SU-DHL-6 (cell line): ENCODE results near the gene BBLN.

Experiments used
- EZH2phosphoT487 ChIP-seq: fragments of 200-600 bp; sonication (generic), shearing (Covaris generic); conservative IDR thresholded peaks from 2 replicates; pipeline ENCODE4 v1.6.1; 2018; ENCODE audit warnings: mild to moderate bottlenecking, antibody characterized with exemption, low read length, moderate library complexity, mixed read lengths
- TF ChIP-seq, protein P1 (sequence below): fragments of 200-600 bp; sonication (generic); IDR thresholded peaks from one replicate; pipeline ENCODE4 v1.5.1; 2017; ENCODE audit warnings: antibody characterized with exemption, mild to moderate bottlenecking, low read length, moderate library complexity; ENCODE audit not compliant: insufficient read depth, poor library complexity, severe bottlenecking

DNA sequence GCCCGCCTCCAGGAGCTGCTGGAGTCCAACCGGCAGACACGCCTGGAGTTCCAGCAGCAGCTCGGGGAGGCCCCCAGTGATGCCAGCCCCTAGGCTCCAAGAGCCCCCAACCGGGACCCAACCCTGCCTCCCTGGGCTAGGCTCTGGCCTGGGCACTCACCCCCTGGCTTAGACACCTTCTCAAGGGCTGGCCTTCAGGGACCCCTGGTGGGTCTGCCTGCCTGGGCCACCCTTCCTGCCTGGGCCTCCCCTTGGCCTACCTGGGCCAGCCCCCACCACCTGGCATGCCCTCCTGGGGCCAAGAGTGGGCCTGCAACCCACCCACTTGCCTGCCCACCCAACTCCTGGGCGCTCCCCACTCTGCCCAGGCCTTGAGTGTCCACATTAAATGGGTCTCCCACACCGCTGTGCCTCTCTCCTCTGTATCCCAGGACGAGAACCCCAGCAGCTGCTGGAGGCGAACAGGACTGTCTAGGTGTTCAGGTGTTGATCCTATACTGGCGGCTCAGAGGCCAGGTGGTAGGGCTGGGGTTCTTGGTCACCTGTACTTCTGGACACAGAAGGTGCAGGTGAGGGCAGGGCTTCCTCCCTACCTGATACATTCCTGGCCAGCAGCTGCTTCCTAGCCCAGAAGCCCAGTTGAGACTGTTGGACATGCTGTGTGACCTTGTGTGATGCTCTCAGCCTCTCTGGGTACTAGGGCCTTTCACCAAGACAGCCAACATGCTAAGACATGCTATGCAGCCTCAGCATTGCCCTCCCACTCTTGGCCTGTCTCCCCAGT, 3.6 kb downstream of the BBLN start:
- TF ChIP-seq, protein P1, sequence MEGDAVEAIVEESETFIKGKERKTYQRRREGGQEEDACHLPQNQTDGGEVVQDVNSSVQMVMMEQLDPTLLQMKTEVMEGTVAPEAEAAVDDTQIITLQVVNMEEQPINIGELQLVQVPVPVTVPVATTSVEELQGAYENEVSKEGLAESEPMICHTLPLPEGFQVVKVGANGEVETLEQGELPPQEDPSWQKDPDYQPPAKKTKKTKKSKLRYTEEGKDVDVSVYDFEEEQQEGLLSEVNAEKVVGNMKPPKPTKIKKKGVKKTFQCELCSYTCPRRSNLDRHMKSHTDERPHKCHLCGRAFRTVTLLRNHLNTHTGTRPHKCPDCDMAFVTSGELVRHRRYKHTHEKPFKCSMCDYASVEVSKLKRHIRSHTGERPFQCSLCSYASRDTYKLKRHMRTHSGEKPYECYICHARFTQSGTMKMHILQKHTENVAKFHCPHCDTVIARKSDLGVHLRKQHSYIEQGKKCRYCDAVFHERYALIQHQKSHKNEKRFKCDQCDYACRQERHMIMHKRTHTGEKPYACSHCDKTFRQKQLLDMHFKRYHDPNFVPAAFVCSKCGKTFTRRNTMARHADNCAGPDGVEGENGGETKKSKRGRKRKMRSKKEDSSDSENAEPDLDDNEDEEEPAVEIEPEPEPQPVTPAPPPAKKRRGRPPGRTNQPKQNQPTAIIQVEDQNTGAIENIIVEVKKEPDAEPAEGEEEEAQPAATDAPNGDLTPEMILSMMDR, result no peak
- TF ChIP-seq EZH2phosphoT487, result no peak
